SK-N-SH (cell line): Measurements from ENCODE around the gene PSME4. TPM values are rescaled to one million over a fixed set of nuclear protein-coding genes. Genes with fewer than 3 reads are reported as not detected.

ENCODE experiments used
- CTCF ChIA-PET: fragments of 300-600, 350-600 bp; formaldehyde crosslinking; extraction: SDS; loops from one replicate; lab custom pipeline; 2021; lab: Yijun Ruan, JAX
- POLR2A ChIA-PET: fragments of 350-600 bp; sonication (Branson Sonifier 250); formaldehyde crosslinking; extraction: SDS; loops from one replicate; lab custom pipeline; 2020; ENCODE audit warnings: antibody characterized with exemption, inconsistent platforms; lab: Yijun Ruan, JAX
- DNase-seq: peaks from one replicate; pipeline ENCODE4 v3.0.0; 2012
- H2AFZ ChIP-seq: fragments of 200-600 bp; sonication (generic); 2 replicates; pipeline ENCODE4 v1.8.1; 2016; ENCODE audit warnings: antibody characterized with exemption, mild to moderate bottlenecking, low read depth
- H3F3A ChIP-seq: fragments of 200-600 bp; sonication (generic); replicated peaks from 2 replicates; pipeline ENCODE3; 2016; ENCODE audit warnings: antibody characterized with exemption, mild to moderate bottlenecking; ENCODE audit not compliant: insufficient read depth
- H3K27ac ChIP-seq, 2 experiments: fragments of 200-500 bp in 1 of 2; fragments of 200-600 bp in 1 of 2; sonication (Bioruptor generic) in 1 of 2; sonication (generic), shearing (Covaris generic) in 1 of 2; 2 replicates each; pipeline versions ENCODE4 v1.5.1 to v1.6.1; 2014 to 2016; ENCODE audit warnings: low read depth in 2 of 2, inconsistent platforms in 1 of 2, low read length in 1 of 2, mild to moderate bottlenecking in 1 of 2, mixed read lengths in 1 of 2
- H3K27me3 ChIP-seq: fragments of 200-600 bp; sonication (generic), shearing (Covaris generic); 2 replicates; pipeline ENCODE4 v1.6.1; 2016; ENCODE audit warnings: mixed run types; ENCODE audit not compliant: insufficient read depth
- H3K36me3 ChIP-seq, 2 experiments: fragments of 200-500 bp in 1 of 2; fragments of 200-600 bp in 1 of 2; sonication (Bioruptor generic) in 1 of 2; sonication (generic) in 1 of 2; replicated peaks in 1 of 2; 2 replicates each; pipeline versions ENCODE3 to v1.5.1; 2014 to 2016; ENCODE audit warnings: low read length in 1 of 2, mild to moderate bottlenecking in 1 of 2; ENCODE audit not compliant: insufficient read depth in 2 of 2, control insufficient read depth in 1 of 2
- H3K4me1 ChIP-seq, 2 experiments: fragments of 200-500 bp in 1 of 2; fragments of 200-600 bp in 1 of 2; sonication (Bioruptor generic) in 1 of 2; sonication (generic), shearing (Covaris generic) in 1 of 2; 2 replicates each; pipeline versions ENCODE4 v1.5.1 to v1.6.1; 2014 to 2016; ENCODE audit warnings: low read depth in 1 of 2, low read length in 1 of 2, mixed run types in 1 of 2; ENCODE audit not compliant: insufficient read depth in 2 of 2, control insufficient read depth in 1 of 2
- H3K4me2 ChIP-seq: fragments of 200-600 bp; sonication (generic), shearing (Covaris generic); 2 replicates; pipeline ENCODE4 v1.6.1; 2017; ENCODE audit warnings: mixed run types
- H3K4me3 ChIP-seq, 2 experiments: fragments of 200-500 bp in 1 of 2; fragments of 200-600 bp in 1 of 2; sonication (Bioruptor generic) in 1 of 2; sonication (generic), shearing (Covaris generic) in 1 of 2; 2 replicates each; pipeline versions ENCODE4 v1.5.1 to v1.8.1; 2014 to 2016; ENCODE audit warnings: low read depth in 2 of 2, inconsistent platforms in 1 of 2, low read length in 1 of 2, mild to moderate bottlenecking in 1 of 2, mixed read lengths in 1 of 2, moderate library complexity in 1 of 2
- H3K79me2 ChIP-seq: fragments of 200-600 bp; sonication (generic); 2 replicates; pipeline ENCODE4 v1.8.1; 2017; ENCODE audit warnings: mild to moderate bottlenecking; ENCODE audit not compliant: insufficient read depth
- H3K9ac ChIP-seq: fragments of 200-600 bp; sonication (generic); 2 replicates; pipeline ENCODE4 v1.6.1; 2017; ENCODE audit warnings: mixed run types
- H3K9me2 ChIP-seq: fragments of 200-600 bp; sonication (generic); 2 replicates; pipeline ENCODE4 v1.6.1; 2017; ENCODE audit warnings: mixed run types
- H3K9me3 ChIP-seq: fragments of 200-600 bp; sonication (generic); 2 replicates; pipeline ENCODE4 v1.6.1; 2017; ENCODE audit warnings: mixed run types, mild to moderate bottlenecking, moderate library complexity
- H4K20me1 ChIP-seq: fragments of 200-600 bp; sonication (generic); 2 replicates; pipeline ENCODE4 v1.6.1; 2017; ENCODE audit warnings: mild to moderate bottlenecking, mixed run types; ENCODE audit not compliant: insufficient read depth
- CHD2 ChIP-seq: fragments of 150-350 bp; IDR thresholded peaks from 2 replicates; pipeline ENCODE4 v1.6.1; 2018; ENCODE audit warnings: low read length; ENCODE audit not compliant: partially characterized antibody
- CTCF ChIP-seq: fragments of 200-600 bp; sonication (generic); IDR thresholded peaks from 2 replicates; pipeline ENCODE4 v1.6.1; 2017; ENCODE audit warnings: antibody characterized with exemption, mild to moderate bottlenecking, moderate library complexity
- EP300 ChIP-seq, 2 experiments: IDR thresholded peaks; 2 replicates each; pipeline versions ENCODE4 v1.4.0 to v1.6.1; 2012; ENCODE audit warnings: borderline replicate concordance in 1 of 2, low read depth in 1 of 2, low read length in 1 of 2
- EZH2phosphoT487 ChIP-seq: fragments of 200-600 bp; sonication (generic); IDR thresholded peaks from 2 replicates; pipeline ENCODE4 v1.6.1; 2017; ENCODE audit warnings: low read depth, mixed run types, mild to moderate bottlenecking, antibody characterized with exemption, moderate library complexity, borderline replicate concordance
- FOSL2 ChIP-seq: IDR thresholded peaks from 2 replicates; pipeline ENCODE4 v1.4.0; 2012; ENCODE audit warnings: low read depth, mild to moderate bottlenecking, moderate library complexity, borderline replicate concordance
- FOXJ3 ChIP-seq: sonication (generic); formaldehyde crosslinking; IDR thresholded peaks from 2 replicates; pipeline ENCODE4 v1.5.1; 2020; ENCODE audit warnings: mild to moderate bottlenecking, missing genetic modification reagents
- GABPA ChIP-seq: IDR thresholded peaks from 2 replicates; pipeline ENCODE4 v1.4.0; 2012; ENCODE audit warnings: low read depth, mild to moderate bottlenecking
- IRF3 ChIP-seq: fragments of 150-350 bp; IDR thresholded peaks from 2 replicates; pipeline ENCODE4 v1.6.1; 2016; ENCODE audit warnings: mild to moderate bottlenecking, low read depth, low read length
- JUND ChIP-seq: IDR thresholded peaks from 2 replicates; pipeline ENCODE4 v1.4.0; 2012
- MAX ChIP-seq: IDR thresholded peaks from 2 replicates; pipeline ENCODE4 v1.4.0; 2012; ENCODE audit warnings: low read depth
- MEF2A ChIP-seq: IDR thresholded peaks from 2 replicates; pipeline ENCODE4 v1.4.0; 2012; ENCODE audit warnings: low read depth, borderline replicate concordance
- MXI1 ChIP-seq: IDR thresholded peaks from 2 replicates; pipeline ENCODE4 v1.6.1; 2012; ENCODE audit warnings: mild to moderate bottlenecking, low read depth, low read length, improper control_type of control experiment
- NRF1 ChIP-seq: IDR thresholded peaks from 2 replicates; pipeline ENCODE4 v1.6.1; 2012; ENCODE audit warnings: low read depth, mild to moderate bottlenecking, low read length
- PBX3 ChIP-seq: IDR thresholded peaks from 2 replicates; pipeline ENCODE4; 2012
- RAD21 ChIP-seq: IDR thresholded peaks from 2 replicates; pipeline ENCODE4 v1.6.1; 2012; ENCODE audit warnings: mild to moderate bottlenecking, low read length
- RFX5 ChIP-seq: IDR thresholded peaks from 2 replicates; pipeline ENCODE4 v1.6.1; 2012; ENCODE audit warnings: mild to moderate bottlenecking, improper control_type of control experiment, low read length
- RXRA ChIP-seq: IDR thresholded peaks from 2 replicates; pipeline ENCODE4 v1.4.0; 2012; ENCODE audit warnings: low read depth, mild to moderate bottlenecking, borderline replicate concordance
- SIN3A ChIP-seq: IDR thresholded peaks from 2 replicates; pipeline ENCODE4 v1.6.1; 2012; ENCODE audit warnings: low read depth, mild to moderate bottlenecking, low read length, moderate library complexity, borderline replicate concordance
- TCF12 ChIP-seq: IDR thresholded peaks from 2 replicates; pipeline ENCODE4 v1.4.0; 2012
- TEAD4 ChIP-seq: IDR thresholded peaks from 2 replicates; pipeline ENCODE4 v1.4.0; 2012; ENCODE audit warnings: mild to moderate bottlenecking, borderline replicate concordance; ENCODE audit not compliant: insufficient read depth
- USF1 ChIP-seq: IDR thresholded peaks from 2 replicates; pipeline ENCODE4 v1.4.0; 2012; ENCODE audit warnings: low read depth, borderline replicate concordance
- YY1 ChIP-seq: IDR thresholded peaks from 2 replicates; pipeline ENCODE4 v1.4.0; 2012; ENCODE audit warnings: low read depth, mild to moderate bottlenecking
- WGBS: methylation state at CpG from one replicate; pipeline ENCODE4 v1.1.6; 2017; ENCODE audit warnings: low lambda C conversion rate; 5-methylcytosine and 5-hydroxymethylcytosine counted together
- polyA plus RNA-seq, 3 experiments: library from polyadenylated mRNA; depleted of rRNA; stranded (reverse); fragments of >200 nt; gene quantifications; 2 replicates each; pipeline ENCODE4 v1.2.3, GENCODE V29; 2012

Gene PSME4
- polyA plus RNA-seq, 1 of the 3 experiments (the other 2 are of a cell fraction): 12.8 TPM

GRCh38 chr2:54013996-54014395 is 43.2 kb upstream of the PSME4 start:
- no peaks in the 10 kb centered on the region for H4K20me1 ChIP-seq
- H3K4me3 ChIP-seq: no peak overlapping the region
- DNase-seq: no peak
- H3K79me2 ChIP-seq: no peaks in the 10 kb centered on the region
- ChIA-PET CTCF (no interaction called here), POLR2A (no interaction called here)
- no peak overlapping the region for H3K9ac ChIP-seq
- no peaks in the 10 kb centered on the region for H3K9me2 ChIP-seq
- no peak overlapping the region for H2AFZ ChIP-seq
- H3K27me3 ChIP-seq: no peaks in the 10 kb centered on the region
- TF ChIP-seq RFX5 (no peak), EZH2phosphoT487 (no peak), FOXJ3 (no peak), NRF1 (no peak), MXI1 (no peak), PBX3 (no peak), TCF12 (no peak), EP300 (IDR thresholded peaks at IDR 0.05; ENCODE audit: borderline replicate concordance in 1 of 2, low read depth in 1 of 2, low read length in 1 of 2) (no peak), RAD21 (no peak), YY1 (no peak), SIN3A (no peak)
- no peak overlapping the region for H3K4me2 ChIP-seq
- no peaks in the 10 kb centered on the region for H3K9me3 ChIP-seq
- no peaks in the 10 kb centered on the region; a peak in 1 of 4 replicates for H3K4me1 ChIP-seq
- no peak overlapping the region for H3K27ac ChIP-seq
- WGBS: 80% methylated on average over 6 of the region's 6 CpGs
- H3K36me3 ChIP-seq: no peaks in the 10 kb centered on the region
- no peaks in the 10 kb centered on the region for H3F3A ChIP-seq

GRCh38 chr2:54012538-54013141 is 41.8 kb upstream of the PSME4 start:
- no peak overlapping the region for H3K27ac ChIP-seq
- no peak overlapping the region for H3K4me2 ChIP-seq
- ChIA-PET POLR2A (no interaction called here), CTCF (no interaction called here)
- no peaks in the 10 kb centered on the region for H3K27me3 ChIP-seq
- H3K36me3 ChIP-seq: no peaks in the 10 kb centered on the region
- WGBS: 96% methylated on average over 11 of the region's 11 CpGs
- no peak overlapping the region for H3K9ac ChIP-seq
- H3K9me2 ChIP-seq: no peaks in the 10 kb centered on the region
- H4K20me1 ChIP-seq: no peaks in the 10 kb centered on the region
- H3F3A ChIP-seq: no peaks in the 10 kb centered on the region
- TF ChIP-seq IRF3: no peak
- TF ChIP-seq JUND: no peak
- no peak for TF ChIP-seq MAX
- TF ChIP-seq GABPA: no peak
- TF ChIP-seq NRF1: no peak
- no peak for TF ChIP-seq MXI1
- TF ChIP-seq EP300 (IDR thresholded peaks at IDR 0.05; ENCODE audit: borderline replicate concordance in 1 of 2, low read depth in 1 of 2, low read length in 1 of 2): no peak
- TF ChIP-seq SIN3A: no peak
- no peak for TF ChIP-seq CTCF
- no peak for TF ChIP-seq RXRA
- no peak for TF ChIP-seq FOSL2
- TF ChIP-seq CHD2: no peak
- TF ChIP-seq TEAD4: no peak
- TF ChIP-seq MEF2A: no peak
- no peak for TF ChIP-seq YY1
- no peak for TF ChIP-seq TCF12
- no peak for TF ChIP-seq USF1
- no peak for TF ChIP-seq FOXJ3
- DNase-seq: no peak
- no peaks in the 10 kb centered on the region for H3K79me2 ChIP-seq
- H2AFZ ChIP-seq: no peak overlapping the region
- no peaks in the 10 kb centered on the region for H3K9me3 ChIP-seq
- H3K4me1 ChIP-seq: no peaks in the 10 kb centered on the region; a peak in 1 of 4 replicates
- H3K4me3 ChIP-seq: no peak overlapping the region
